ENCODE data around the gene MMP11.

The MMP11 gene

DNA sequence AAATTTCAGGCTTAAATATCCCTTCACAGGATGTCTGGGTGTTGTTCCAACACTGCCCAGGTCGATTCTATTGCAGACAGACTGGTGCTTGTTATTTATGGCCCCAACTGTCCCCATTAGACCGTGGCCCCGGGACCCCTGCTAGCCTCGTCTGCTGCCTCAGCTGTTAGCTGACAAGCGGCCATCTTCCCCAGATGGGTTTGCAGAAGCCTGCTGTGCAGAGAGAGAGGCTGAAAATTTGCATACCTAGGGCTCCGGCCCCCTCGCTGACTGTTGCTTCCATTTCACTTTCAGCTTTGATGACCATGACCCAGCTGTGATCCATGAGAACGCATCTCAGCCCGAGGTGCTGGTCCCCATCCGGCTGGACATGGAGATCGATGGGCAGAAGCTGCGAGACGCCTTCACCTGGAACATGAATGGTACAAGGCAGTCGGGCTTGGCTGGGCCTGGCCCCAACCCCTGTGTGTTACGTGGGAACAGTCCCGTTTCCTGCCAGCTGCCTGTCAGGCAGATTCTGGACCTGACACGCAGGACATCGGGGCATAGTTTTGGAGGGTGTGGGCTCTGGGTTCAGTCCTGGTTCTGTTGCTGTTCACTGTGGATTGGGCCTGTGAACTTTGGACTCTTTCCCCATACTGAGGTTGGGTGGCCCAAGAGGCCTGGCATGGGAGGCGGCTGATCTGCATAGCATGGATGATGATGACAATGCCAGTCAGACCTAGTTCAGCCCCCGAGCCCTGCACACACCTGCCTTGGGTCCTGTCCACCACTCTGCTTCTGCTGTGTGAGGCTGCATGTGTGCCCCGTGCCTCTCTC, 30.6 kb downstream of the MMP11 start:
- FAIRE-seq = no peak

DNA sequence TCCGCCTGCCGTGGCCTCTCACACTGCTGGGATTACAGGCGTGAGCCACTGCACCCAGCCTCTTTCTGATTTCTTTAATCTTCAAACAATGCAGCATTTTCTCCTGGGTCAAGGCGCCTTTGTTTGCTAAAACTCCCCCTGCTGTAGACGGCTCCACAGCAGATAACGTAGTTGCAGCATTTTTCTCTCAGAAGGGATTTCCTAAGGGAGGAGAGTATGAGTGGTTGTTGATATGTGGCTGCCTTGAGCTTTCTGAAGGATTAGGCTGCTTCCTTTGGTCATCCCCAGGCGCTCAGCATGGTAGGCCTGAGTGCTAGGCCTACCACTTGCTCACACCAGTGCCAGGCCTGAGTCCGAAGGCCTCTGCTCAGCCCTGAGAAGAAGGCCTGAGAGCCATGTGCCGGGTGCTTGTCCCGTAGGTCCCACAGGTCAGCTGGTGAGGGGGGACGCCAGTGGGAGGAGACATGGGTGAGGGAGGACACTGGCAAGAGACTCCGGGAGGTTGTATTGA, 32.2 kb downstream of the MMP11 start:
- no peak for FAIRE-seq

DNA sequence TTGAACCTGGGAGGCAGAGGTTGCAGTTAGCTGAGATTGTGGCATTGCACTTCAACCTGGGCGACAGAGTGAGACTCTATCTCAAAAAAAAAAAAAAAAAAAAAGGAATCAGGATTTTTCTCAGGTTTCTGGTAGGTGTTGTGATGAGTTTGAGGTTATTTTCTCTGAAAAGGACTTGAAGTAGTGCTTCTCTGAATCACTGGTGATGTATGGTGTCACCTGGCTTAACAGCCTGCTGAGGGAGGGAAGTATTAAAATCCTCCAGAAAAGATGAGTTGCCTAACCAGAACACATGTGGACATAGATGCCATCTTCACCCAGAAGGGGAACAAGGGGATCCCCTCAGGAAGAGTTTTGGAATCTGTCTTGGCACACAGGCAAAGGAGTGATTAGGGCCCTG, 34.2 kb downstream of the MMP11 start:
- FAIRE-seq = no peak

DNA sequence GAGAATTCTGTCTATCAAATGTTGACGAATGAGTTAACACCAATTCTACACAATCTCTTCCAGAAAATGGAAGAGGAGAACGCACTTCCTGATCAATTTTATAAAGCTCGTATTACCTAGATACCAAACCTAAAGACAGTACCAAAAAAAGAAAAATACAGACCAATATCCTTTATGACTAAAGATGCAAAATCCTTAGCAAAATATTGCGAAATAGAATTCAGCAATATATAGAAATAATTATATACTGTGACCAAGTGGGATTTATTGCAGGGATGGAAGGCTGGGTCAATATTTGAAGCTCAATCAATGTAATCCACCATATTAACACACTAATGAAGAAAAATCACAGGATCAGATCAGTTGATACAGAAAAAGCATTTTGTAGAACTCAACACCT, 39.7 kb downstream of the MMP11 start:
- FAIRE-seq = no peak

DNA sequence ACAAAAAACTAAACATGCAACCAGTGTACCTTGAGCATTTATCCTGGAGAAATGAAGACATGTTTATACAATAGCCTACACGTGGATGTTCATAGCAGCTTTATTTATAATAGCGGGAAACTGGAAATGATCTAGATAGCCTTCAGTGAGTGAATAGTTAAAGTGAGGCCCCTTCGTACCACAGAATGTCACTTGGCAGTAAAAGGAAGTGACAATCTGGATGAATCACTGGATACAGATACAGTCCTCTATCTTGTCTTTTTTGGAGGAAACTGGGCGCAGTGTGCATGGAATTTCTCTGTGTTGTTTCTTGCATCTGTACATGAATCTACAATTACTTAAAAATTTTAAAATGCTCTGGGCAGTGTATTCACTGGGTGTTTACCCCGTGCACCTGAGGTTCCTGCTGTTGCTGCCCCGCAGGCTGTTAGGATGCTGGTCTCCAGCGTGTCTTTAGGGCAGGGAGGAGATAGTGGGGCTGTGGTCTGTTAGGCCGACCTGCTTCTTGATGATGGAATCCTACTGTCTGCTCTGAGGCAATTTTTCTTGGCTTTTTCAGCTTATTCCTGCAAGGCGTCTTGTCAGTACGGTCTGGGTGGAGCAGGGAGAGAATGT, 43.0 kb downstream of the MMP11 start:
- no peak for FAIRE-seq

DNA sequence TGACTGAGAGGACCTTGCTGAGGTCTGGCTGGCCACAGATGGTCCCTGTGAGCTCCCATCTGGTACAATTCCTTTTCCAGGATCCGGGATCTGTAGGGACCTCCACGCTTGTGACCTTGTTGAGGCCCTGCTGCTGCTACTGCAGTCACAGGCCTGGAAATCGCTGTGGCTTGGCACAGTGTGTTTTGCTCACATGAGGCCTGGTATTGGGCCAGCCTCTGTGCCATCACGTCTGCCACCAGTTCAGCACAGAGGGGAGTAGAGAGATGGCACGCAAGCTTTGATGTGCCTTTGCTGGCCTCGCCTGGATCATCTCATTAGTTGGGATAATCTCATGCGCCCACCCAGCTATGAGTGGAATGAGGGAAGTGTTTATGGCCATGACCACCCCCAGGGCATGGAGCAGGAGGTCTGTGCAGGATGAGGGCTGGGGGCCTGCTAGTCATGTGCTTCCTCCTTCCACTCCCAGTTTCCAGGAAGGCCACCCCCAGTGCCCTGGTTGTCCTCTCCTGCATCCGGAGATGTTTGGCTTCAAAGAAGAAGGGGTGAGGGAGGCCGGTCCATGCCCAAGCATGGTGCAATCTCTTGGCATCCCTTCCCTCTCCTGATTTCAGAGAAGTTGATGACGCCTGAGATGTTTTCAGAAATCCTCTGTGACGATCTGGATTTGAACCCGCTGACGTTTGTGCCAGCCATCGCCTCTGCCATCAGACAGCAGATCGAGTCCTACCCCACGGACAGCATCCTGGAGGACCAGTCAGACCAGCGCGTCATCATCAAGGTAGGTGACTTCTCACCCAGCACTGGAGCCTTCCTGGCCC, 43.7 kb downstream of the MMP11 start:
- no peak for FAIRE-seq

DNA sequence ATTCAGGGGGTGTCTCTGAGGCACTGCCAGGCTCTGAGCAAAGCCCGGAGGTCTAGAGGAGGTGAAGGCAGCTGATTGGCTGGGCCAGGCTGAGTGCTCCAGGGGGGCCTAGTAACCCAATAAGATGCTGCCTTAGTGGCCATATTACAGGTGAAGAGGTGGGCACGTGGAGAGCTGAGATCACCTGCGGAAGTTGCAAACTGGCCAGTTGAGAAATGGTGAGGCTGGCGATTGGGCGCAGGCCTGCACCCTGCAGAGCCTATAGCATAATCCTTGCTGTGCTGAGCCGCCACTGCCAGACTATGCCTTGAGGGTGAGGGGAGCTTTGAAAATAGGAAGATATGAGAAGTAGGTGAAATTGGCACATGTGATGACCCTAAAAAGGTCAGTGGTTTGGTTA, 44.5 kb downstream of the MMP11 start:
- no peak for FAIRE-seq

DNA sequence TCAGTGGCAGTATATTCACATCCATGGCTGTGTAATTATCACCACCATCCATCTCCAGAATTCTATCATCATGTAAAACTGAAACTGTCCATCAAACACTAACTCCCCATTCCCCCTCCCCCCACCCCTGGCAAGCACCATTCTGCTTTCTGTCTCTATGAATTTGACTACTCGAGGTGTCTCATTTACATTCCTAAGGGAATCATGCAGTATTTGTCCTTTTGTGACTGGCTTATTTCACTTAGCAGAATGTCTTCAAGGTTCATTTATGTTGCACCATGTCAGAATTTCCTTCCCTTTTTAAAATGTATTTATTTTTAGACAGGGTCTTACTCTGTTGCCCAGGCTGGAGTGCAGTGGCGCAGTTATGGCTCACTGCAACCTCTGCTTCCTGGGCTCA, 45.9 kb downstream of the MMP11 start:
- no peak for FAIRE-seq

DNA sequence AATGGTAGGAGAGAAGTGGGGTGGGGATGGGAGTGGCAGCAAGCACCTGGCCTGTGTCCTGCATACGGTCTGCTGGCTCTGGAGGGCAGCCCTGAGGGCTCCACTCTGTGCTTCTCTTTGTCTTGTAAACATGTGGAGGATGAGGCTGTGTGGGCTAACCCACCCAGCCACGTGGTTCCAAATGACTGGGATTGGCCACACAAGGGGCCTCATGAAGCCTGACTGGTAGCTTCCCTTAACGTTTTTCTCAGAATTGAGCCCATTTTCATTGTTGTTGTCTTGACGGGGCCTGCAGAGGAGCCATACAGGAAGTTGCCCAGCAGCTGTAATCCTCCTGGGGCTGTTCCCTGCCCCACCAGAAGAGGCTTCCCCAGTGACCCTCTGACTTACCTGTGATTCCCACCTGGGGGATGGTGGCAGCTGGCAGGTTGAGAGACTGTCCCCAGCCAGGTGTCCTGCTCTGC, 48.1 kb downstream of the MMP11 start:
- no peak for FAIRE-seq

DNA sequence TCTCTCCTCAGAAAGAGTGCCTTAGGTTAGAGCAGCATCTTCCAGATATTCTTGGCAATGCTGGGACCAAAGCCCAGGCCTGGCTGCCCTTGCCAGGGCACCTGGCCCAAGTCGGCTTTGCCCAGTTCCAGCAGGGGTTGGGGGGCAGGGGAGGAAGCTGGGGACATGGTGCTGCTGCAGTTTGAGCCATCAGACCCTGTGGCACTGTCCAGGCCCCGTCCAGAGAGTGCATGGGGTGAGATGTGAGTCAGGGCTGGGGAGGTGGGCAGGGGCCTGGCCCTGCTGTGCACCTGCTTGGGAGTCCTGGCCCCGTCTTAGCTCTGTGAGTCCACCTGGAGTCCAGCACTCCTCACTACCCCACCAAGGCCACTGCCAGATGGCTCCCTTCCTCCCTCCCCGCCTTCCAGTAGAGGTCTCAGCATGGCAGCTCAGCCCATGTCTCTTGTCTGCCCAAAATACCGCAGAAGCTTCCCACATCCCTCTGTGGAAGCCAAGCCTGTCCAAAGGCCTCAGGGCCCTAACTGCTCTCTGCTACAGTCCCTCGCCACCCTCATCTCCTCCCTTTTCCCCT, 49.5 kb downstream of the MMP11 start:
- FAIRE-seq = no peak

DNA sequence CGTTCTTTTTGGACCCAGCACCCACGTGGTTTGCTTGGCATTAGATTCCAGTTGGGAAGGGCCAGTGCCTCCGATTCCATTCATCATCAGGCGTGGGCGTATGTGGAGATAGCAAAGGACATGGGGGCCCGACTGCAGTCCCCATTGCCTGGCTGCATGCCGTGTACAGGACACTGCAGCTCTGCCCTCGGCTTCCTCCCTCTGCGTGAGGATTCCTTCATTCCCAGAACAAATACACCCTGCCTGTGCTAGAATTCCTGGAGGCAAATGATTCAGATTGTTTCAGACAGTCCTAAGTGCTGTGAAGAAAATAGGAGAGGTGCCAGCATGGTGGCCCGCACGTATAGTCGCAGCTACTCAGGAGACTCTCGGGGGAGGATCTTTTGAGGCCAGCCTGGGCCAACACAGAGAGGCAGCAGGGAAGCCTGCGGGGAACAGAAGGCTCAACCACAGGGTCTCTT, 50.7 kb downstream of the MMP11 start:
- no peak for FAIRE-seq

DNA sequence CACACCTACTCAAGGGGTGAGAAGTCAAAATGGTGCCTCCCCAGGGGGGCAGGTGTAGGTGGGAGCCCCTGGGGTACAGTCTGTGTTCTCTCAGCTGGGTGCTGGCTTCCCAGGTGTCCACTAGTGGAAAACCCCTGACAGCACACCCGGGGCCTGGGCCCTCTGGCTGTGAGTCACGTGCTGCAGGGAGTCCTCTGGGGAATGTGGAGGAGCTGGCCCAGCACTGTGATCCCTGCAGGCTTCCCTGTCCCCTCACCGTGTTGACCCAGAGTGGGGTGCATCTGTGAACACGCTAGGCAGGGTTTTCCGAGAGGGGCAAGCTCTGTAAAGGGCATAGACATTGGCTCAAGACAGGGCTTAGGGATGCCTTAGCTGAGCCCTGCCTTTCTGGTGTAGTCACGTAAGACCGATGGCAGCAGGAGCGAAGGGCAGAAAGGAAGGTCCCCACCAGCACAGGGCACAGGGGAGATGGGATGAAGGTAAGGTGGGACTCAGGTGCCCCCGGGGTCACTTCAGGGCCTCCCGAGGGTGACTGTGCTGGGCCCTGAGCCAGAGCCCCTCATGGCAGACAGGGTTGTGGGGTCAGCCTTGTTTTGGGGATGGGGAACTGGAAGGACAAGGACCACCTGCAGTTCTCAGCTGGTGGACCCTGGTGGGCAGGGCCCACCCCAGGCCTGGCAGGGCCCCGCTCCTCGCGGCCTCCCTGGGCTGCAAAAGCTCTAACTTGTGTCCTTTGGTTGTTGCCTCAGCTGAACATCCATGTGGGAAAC, 52.0 kb downstream of the MMP11 start:
- FAIRE-seq = no peak

DNA sequence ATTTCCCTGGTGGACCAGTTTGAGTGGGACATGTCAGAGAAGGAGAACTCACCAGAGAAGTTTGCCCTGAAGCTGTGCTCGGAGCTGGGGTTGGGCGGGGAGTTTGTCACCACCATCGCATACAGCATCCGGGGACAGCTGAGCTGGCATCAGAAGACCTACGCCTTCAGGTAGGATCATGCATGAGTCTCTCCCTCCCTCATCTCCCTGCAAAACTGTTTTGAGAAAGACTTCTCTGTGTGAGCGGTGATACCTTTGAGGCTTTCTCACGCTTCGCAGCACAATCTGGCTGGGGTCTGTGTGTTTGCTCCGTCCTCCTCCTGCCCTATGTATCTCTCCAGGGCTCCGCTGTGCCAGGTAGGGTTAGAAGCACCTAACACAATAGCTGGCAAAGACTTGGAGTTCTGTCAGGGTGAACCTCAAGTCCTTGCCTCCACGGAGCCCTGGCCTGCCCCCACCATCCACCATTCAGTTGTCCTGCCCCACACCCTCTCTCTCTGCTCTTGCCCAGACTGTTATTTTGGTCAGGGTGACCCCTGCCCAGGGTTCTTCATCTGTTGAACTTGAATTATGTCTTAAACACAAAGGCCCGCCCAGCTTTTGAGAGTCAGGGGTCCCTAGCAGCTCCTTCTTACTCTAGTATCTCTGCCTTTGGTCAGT, 52.7 kb downstream of the MMP11 start:
- no peak for FAIRE-seq

DNA sequence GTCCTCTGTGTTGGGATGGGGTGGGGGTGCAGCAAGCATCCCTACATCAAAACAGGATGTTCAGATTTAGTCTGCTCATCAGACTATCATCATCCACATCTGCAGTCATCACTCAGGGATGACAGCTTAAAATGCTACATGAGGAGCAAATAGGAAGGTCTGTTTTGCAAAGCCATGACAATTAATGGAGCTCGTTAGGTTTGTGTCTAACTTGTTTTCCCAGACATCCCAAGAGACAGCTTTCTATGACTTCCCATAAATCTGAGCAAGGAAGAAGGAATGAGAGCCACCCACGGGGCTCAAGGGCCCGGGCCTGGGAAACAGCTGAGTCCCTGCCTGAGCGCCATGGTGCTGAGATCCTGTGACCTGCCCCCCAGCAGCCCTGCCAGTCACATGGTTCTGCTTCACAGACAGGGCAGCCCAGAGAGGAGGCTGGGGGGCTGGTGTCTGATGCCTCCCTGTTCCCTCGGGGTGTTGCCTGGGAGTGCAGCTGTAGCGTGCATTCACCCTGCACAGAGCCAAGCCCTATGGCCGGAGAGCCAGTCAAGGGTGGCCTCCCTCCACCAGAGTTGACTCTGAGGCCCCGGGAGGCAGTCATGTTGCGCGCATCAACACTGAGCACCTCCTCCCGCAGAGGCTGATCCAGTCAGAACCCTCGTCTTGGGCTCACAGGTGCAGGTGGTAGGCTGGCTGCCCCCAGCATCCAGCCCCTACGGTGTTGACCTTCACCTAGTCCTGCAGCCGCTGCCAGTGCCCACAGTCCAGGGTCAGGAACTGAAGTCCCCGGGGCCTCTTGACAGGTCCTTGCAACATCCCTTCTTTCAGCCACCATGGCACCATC, 54.1 kb downstream of the MMP11 start:
- peak; percentile 87 for FAIRE-seq

DNA sequence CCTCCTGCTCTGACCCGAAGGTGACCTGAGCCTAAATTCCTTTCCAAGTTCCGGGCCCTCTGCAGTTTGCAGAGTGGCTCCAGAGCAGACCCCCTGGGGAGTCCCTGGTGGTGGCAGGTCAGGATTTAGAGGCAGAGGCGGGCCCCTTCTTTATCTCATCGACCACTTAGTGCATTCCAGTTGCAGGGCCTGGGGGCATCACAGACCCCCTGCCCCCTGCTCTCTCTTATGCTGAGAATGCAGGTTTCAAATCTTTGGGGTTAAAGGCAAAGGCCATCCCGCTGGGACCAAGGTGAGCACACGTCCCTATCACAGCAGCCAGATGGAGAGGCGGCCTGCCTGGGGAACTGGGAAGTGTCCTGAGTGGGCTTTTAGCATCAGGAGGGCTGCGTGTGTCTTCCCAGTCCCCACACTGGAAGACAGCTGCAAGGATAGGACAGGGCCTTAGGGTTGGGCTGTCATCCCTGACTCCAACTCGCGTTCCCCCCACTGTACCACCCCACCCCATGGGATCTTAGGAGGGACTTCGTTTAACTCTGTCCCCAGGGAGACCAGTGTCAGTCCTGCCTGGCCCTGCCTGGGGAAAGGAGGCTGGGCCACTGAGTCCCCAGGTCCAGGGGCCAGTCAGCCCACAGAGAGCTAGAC, 54.8 kb downstream of the MMP11 start:
- FAIRE-seq = no peak

DNA sequence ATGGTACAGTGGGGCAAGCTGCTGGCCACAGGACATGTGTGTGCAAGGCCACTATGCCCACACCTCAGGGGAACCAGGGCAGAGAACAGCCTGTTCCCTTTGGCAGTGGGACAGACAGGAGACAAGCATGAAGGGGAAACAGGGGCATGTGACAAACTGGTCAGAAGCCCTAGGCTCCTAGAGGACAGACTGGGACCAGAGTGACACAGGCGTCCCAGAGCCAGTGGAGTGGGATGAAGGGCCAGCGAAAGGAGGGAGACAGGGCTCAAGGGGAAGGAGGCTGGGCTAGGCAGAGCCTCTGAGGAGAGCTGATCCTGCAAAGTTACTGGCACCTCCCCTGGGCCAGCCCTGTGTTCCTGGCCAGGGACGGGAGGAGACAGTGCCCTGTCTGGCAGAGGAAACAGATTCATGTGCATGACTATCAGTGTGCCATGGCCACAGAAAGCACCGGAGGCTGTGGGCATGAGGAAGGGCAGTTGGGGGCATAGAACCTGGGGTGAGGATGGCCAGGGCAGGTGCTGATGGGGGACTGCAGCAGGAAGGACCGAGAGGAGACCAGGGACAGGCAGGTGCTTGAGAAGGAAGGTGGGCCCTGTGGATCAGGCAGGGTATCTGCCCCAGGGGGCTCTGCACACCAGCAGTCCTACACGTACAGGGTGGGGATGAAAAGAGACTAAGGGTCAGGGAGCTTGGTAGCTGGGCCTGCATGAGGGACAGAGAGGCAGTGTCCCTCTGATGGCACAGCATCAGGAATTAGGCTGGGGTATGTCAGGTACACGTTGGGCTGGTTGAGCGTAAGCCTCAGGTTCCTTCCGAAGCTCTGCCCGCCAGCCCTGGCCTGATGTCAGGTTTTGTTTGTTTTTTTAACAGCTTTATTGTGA, 56.4 kb downstream of the MMP11 start:
- FAIRE-seq = no peak

DNA sequence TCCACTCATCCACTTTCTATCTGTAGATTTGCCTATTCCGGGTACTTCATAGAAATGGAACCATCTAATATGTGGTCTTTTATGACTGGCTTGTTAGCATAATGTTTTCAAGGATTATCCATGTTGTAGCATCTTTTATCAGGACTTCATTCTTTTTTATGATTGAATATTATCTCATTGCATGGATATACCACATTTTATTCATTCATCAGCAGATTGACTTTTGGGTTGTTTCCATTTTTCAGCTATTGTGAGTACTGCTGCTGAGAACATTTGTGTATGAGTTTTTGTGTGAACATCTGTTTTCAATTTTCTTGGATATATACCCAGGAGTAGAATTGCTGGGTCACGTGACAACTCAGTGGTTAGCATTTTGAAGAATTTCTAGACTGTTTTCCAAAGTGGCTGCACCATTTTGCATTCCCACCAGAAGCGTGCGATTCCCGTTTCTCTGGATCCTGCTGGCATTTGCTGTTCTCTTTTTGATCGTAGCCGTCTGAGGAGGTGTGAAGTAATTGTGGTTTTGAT, 57.3 kb downstream of the MMP11 start:
- peak; percentile 93 for FAIRE-seq

DNA sequence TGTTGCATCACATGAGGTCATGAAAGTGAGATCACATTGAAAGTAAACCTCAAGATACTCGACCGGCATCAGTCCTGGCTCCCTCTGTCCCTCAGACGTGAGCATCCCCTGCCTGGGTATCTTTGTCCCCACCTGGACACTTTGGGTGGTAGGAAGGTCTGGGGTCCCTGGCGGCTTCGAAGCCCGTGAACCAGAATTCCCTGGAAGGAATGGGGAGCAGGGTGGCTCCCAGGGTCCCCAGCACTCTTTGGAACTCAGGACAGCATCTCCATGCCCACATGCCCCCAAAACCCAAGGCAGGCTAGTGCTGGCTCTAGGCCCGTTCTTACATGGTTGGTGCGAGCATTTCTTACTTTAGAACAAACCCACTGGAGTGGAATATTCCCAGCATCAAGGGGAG, 58.6 kb downstream of the MMP11 start:
- FAIRE-seq = no peak

DNA sequence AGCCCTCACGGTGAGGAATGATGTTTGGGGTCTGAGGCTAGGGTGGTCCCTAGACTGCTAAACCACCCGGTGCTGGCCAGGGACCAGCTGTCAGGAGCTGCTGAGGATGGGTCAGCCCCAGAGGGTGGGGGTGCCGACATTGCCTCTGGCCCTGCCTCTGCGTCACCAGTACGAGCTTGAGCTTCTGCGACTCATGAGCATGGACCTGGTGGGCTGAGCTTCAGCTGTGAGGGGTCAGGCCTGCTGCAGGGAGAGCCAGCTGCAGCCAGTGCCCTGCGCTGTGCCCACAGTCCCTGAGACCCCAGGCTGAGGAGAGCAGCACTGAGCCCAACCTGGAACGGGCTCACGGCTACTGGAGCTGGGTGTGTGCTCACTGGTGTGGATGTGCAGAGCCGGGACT, 59.1 kb downstream of the MMP11 start:
- FAIRE-seq = no peak

Data from endometrium (tissue), 2 donors.